NCI-H2196 (cell line): Measurements from ENCODE around the gene GPS1.
A peak's percentile ranks its signal among the peaks of the same experiment; 100 is the strongest.

Experiments used
- DNase-seq: peaks from one replicate; lab custom pipeline; 2025; ENCODE audit not compliant: unreplicated experiment; lab: John Stamatoyannopoulos, UW

The GPS1 gene

DNA sequence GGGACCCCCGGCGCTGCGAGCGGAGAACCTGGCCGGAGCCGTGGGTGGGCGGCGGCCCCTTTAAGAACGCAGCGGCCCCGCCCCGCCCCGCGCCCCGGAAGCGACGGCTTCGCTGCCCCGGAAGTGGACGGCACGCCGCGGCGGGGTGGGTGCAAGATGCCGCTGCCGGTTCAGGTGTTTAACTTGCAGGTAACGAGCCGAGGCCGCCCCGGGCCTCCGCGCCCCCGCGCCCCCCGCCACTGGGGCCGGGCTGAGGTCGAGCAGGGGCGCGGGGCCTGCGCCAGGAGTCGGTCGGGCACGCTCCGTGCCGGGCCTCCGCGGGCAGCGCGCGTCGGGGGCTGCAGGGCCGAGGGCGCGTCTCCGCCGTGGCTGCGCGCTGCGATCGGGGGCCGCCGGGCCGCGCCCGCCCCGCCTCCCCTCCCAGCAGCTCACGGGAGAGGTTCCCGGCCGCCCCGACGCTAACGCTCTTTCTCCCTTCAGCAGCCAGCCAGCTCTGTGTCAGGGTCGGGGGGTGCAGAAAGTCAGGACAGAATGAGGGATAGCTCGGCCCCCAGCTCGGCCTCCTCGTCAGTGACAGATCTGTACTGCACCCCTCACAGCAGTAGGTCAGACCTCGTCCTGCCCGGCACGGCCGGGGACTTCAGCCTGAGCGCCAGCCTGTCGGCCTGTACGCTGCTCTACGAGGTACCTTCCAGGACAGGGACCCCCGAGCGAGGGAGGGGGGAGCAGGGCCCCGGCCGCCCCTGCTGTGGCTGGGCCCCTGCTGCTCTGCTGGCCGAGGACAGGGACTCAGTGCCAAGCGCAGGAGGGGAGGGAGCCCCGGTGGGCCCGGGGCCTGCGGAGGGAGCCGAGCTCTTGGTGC lies at the start of gene GPS1, which contains the start of gene RFNG:
TSS of gene GPS1 (plus strand) at position 123 of the 862 bp plus-strand sequence. CDS start at position 157, 34 bp downstream.
TSS of gene RFNG (minus strand) at position 36 of the 862 bp plus-strand sequence. CDS start 45 bp downstream, outside the sequence.
- DNase-seq: peak; percentile 83

DNA sequence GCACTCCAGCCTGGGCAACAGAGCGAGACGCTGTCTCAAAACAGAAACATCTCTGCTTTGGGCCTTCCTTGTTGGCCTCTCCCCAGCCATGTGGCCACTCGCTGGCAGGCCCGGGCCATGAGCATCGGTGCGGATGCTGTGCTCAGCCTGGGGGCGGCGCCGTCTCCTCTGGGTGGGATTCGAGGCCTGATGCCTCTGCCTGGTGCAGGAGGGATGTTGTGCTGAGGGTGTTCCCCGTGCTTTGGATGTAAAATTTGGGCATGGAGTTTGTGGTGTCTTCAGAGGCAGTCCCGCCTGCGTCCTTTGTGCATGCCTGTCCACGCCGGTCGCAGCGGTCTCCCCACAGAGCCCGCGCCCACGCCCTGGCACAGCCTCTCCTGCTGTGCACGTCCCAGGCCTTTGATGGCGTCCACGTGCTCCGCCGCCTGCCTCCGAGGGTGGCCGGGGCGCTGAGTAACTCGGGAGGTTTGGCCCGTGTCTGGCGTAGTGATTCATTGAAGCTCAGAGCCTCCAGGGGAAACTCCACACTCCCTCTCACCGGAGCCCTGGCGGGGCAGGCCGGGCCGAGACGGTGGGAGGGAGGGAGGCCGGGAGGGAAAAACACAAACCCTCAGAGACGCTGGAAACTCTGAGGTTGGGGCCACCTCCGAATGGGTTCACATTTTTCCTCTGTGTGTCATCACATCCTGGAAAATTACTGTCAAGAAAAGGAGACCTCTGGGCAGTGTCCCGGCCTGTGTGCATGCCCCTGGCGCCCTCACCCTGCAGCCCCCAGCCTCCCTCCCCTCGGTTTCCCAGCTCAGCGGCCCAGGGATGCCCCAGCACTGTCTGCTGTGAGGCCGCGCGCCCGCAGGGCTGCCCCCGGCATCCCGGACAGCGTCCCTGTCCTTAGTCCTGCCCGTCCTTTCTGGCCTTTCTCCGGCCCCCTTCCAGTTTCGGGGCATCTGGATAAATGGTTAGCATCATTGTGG lies 48.0 kb upstream of the GPS1 start:
- no peak for DNase-seq

DNA sequence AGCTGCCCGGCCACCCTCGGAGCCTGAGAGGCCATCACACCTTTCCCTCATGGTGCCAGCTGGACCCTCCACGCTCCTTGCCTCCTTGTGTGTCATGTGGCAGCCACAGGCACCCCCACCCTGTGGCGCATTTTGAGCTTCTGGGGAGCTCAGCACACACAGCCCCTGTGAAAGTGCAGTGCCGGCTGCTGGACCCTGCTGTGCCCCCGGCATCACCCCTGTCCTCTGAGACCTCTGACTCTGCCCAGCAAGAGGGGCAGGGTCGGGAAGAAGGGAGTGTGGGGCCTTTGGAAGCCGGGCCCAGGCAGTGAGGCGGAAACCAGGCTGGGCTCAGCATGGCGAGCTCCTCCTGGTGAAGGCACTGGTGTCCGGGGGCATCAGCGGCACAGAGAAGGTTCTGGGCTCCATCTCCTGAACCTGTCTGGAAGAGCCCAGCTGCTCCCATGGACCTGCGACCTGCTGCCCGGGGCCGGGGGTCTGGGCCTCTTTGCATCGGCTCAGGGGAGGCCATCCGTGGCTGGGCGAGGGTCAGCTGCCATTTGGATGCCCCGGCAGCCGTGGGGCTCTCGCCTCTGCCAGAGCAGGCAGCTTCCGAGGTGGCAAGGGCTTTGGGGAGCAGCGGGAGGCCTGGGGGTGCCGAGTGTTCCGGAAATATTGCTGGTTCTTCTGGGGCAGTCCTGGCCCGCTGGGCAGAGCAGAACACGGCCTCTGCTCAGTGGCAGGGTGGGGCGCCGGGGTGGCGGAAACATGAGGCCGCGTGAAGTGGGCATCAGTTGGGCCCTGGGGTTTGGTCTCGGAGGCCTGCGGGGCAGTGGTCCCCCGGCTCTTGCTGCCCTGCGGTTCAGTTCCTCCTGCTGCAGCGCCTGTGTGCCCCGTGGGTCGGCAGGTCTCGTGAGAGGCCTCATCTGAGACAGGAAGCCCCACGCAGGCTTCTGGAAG lies 46.9 kb upstream of the GPS1 start:
- no peak for DNase-seq

DNA sequence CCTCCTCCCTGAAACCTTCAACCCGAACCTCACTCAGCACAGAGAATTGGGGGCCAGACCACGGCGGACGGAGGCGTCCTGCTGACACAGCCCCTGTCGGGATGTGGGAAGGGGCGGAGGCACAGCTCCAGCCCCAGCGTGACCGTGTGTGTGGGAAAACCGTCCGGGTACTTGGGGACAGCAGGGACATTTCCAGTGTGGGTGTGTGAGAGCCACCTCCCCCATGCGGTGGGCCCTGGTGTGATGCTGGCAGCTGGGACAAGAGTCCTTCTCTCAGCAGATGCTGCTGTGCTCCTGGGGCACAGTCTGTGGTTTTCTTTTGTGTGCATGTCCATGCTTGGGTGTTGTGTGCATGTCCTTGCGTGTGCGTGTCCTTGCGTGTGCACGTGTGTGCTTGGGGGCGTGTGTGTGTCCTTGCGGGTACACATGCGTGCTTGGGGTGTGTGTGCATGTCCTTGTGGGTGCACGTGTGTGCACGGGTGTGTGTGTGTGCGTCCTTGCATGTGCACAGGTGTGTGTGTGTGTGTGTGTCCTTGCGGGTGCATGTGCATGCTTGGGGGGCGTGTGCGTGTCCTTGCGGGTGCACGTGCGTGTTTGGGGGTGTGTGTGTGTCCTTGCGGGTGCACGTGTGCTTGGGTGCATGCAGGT lies 45.9 kb upstream of the GPS1 start:
- DNase-seq: no peak

DNA sequence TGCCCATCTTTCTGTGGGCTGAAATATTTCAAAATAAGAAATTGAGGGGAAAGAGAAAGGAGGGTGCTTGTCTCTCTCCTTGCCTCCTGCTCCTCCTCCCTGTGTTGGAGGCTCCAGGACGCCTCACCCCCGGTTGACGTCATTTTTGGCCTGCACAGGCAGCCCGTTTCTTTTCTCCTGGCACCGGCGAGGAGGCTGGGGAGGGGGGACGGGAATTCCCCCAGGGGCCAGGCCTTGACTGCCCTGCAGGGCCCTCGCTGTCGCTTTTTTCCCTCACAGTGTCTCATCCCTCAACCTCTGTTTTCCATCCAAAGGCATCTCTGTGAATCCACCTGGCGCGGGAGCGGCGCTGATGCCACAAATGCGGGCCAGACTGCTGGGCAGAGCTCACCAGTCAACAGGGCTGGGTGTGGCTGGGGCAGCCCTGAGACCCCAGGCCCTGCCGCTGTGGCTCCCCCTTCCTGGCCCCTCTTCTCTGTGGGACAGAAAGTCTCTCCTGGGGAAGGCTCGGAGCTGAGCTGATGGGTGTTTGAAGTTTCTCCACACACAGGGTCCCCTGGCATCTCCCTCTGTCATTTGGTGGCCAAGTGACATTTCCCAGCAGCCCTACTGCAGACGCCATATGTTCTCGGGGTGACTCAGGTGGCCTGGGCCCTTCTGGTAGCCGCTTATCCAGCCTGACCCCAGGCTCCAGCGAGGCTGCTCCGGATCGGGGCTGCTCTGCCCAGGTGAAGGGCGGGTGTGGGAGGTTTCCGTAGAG lies 45.0 kb upstream of the GPS1 start:
- DNase-seq: no peak

DNA sequence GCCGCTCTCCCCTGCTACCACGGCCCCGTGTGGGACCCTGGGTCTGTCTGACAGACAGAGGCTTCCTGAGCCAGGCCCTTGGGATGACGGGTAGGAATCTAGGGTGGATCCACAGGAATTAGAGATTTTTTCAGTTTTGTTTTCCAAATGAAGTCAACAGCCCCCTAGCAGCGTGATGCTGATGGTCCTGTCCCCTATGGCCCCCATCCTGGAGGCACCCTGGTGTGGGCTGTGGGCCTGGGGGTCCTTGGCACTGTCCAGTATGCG lies 44.5 kb upstream of the GPS1 start:
- DNase-seq: no peak

DNA sequence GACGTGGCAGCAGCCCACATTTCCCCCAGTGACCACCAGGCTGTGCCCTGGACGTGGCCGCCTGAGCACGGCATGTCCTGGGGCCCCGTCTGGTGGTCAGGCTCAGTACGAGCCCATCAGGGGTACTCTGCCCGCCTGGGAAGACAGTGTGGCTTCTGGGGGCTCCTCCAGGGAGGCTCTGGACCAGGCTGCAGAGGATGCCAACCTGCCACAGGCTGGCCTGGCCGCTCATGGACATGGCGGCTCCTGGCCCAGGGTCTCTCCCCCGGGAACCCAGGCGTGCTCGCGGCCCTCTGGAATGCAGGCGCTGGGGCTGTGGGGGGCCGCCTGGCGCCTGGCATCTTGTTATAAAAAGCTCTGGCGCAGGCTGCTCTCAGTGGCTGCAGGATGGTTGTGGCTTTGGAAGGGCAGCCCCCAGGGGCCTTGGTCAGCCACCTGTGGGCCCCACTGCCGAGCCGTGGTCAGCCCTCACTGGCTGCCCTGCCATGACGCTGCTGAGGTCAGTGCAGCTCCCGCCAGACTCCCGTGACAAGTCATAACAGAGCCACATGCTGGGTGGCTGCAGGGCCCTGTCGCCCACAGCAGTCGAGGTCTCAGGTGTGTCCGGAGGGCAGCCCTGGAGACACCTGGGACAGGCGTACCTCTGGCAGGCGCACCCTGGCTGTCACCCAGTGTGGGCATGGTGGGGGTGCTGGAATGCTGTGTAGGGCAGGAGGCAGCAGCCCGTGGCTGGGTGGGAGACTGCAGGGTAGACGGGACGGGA lies 44.0 kb upstream of the GPS1 start:
- no peak for DNase-seq

DNA sequence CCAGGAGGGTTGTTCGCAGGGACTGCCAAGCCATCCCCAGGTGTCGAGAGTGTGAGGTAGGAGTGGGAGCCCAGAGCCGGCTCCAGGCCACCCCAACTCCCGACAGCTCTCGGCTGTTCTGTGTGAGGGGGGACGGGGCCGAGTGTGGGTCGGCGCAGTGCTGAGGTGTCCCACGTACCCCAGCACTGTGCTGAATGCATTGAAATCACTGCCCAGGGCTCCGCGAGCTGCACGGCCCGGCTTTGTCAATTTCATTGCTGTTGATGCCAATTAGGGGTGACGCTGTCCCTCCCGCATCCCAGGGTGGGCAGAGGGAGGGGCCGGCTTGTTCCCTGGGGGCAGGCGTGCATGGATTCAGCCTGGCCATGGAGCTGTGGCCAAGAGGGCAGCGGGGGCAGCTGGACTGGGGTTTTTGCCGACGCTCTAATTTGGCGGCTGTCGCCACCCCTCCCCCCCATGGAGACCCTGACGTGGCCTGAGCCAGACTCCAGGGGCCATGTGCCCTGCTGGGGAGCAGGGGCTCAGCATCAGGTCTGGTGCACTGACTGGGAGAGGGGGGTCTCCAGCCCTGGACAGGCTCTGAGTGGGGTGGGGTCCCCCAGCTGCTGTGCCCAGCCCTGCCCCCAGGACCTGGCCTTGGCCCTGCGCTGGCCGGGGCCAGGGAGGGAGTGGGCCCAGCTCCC lies 43.3 kb upstream of the GPS1 start:
- DNase-seq: no peak

DNA sequence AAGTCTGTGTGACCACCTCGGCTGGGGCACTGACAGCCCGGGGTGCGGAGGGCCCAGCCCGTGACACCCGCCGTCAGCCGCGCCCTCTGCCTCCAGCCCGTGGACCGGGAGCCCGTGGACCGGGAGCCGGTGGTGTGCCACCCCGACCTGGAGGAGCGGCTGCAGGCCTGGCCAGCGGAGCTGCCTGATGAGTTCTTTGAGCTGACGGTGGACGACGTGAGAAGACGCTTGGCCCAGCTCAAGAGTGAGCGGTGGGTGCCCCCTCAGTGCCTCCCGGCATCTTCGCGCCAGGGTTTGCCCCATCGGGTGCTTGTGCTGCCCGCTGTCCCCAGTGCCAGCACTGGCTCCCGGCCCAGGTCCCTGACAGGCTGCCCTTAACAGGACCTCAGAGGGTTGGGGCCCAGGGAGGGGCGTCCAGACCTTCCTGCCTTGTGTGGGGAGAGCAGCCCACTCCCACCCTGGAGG lies 42.7 kb upstream of the GPS1 start:
- no peak for DNase-seq

DNA sequence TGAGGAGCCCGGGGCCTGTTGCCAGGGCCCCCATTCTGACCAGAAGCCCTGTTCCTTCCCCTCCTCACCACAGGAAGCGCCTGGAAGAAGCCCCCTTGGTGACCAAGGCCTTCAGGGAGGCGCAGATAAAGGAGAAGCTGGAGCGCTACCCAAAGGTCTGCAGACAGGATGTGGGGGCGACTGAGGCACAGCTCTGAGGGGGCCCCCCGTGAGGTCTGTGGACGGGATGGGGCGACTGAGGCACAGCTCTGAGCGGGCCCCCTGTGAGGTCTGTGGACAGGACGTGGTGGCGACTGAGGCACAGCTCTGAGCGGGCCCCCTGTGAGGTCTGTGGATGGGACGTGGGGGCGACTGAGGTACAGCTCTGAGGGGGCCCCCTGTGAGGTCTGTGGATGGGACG lies 42.3 kb upstream of the GPS1 start:
- no peak for DNase-seq

DNA sequence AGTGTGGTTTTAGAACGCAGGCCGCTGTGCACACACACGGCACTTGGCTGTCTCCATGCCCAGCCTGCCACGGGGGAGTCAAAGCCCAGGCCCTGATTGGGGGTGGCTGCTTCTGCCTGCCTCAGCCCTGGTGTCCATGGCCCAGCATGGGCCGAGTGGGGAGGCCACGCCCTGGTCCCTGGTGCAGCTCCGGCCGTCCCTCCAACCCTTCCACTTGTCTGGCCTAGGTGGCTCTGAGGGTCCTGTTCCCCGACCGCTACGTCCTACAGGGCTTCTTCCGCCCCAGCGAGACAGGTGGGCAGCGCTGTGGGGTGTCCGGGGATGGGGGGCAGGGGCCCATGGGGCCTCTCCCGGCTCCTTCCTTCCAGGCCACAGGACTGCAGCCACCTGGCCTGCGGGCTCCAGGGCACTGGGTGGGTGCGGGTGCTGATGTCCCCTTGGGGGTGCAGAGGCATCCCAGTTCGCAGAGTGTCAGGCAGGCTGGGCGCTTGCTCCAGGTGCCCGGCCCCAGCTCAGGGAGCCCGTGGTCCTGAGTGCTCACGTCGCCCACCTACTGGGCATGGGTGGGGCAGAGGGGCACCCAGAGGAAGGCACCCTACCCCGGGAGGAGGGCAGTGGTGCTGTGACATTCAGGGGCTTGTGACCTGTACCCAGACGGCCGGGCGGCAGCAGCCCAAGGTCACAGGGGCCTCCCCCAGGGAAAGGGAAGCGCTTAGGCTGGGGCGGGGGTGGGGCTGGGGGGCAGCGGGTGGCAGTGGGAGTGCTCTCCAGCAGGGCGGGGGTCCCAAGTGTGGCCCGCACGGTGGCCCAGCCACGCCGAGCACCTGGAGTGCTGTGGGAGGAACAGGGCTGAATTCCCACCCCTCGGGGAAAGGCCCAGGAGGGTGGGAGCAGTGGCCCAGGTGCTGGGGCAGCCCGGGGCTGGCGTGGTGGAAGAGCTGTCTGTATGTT lies 40.8 kb upstream of the GPS1 start:
- no peak for DNase-seq

DNA sequence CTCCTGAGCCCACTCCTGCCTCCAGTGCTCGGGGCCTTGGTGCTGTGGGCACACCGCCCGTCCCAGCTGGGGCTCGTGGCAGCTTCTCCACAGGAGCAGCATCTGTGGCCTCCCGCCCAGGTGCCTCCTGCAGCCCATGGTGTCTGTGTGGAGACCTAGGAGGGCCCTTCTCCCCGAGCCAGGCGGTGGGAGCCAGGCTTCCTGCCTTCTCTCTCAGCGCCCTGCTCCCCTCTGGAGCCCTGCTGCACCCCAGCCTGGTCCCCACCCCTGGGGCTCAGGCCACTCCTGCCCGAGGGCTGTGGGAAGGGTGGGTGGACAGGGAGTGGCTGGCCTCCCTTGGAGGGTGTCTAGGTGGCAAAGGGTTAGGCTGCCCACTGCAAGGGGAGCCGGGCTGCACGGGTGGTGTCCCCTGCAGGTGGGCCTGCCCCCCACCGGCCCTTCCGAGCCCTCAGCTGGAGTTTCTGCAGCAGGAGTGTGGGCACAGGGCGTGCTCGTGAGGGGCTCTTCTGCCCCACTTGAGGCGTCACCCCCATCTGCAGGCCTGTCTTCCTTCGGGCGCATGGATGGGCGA lies 40.0 kb upstream of the GPS1 start:
- no peak for DNase-seq

DNA sequence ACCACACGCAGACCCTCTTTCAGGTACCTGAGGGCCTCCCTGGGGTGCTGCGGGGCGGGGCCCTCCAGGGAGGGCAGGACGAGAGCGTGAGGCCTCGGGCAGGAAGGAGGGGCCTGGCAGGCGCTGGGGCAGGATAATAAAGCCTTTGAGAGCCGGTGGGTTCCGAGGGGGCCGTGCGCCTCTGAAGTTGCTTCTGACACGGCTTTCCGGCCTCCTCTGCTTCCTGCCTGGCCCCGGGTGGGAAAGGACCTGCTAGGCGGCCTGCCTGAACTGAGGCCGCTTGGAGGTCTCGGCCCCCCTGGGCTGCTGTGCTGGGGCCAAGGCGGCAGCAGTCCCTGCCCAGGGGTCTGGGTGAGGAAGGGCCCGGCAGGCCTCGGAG lies 39.4 kb upstream of the GPS1 start:
- no peak for DNase-seq

DNA sequence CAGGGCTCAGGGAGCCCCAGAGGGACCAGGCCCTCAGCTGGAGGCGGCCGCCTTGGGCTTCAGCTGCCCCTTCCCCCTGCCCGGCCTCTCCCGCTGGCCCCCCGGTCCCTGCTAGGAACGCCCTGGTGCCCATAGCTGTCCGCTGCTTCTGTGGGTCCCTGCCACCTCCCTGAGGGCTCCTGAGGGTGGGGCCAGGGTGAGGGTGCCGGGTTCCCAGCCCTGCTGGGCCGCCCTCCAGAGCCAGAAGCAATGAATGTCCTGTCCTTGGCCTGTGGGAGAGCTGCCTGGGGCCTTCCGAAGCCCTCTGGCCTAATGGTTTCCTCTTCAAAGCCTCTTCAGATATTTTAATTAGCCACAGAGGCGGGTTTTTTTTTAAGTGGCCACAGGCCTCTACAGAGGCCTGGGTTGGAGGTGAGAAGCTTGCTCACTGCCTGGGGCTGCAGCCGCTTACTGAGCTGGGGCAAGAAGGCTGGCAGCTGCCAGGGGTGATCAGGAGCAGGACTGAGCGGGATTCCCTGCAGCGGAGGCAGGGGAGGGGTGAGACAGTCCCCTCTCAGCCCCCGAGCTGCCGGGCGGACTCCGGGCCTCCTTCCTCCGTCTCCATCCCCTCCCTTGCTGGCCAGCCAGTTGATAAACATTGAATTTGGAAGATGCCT lies 38.9 kb upstream of the GPS1 start:
- peak; percentile 64 for DNase-seq

DNA sequence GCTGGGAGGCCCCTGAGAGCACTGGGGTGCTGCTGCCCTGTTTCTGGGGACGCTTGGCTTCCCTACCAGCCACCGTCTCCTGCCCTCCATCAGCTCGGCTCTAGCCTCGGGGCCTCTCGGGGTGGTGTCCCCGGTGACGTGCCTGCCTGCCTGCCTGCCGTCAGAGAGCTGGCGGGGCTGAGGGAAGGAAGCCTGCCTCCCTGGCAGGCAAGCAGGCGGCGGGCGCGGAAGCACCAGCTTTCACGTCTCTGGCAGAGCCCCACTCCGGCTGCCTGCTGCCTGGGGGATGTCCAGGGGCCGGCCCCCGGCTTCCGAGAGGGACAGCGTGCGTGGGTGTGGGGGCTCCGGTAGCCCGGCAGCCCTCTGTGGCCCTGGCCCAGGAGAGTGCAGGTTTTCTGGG lies 38.4 kb upstream of the GPS1 start:
- DNase-seq: no peak

DNA sequence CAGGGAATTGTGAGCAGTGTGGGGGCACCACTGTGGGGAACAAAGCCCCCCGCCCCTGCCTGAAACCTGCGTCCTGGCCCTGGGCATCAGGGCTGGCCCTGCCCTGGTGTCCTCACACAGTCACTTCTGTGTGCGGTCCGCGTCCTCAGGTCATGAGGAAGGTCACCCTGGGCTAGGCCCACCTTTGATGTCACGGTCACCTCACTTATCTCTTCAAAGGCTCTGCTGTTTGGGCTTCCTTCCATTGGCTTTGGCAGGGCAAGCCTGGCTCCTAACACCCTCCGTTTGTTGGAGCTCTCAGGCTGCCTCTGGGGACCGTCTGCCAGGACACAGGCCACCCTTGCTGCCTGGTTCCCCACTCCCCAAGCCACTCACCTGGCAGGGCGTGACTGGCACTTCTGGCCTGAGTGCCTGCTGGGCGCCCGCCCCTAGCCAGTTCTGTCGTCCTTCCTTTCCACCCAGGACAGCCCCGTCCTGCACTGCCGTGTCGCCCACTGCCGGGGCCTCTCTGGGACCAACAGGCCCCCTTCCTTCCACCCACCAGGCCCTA lies 37.9 kb upstream of the GPS1 start:
- no peak for DNase-seq
